A549 (cell line): ENCODE data around the gene B4GALT7. TPM values are rescaled to one million over a fixed set of nuclear protein-coding genes. Genes with fewer than 3 reads are reported as not detected.
A peak's percentile ranks its signal among the peaks of the same experiment; 100 is the strongest.

Experiments used
- ATAC-seq, 2 experiments: fragments of 200-7000 bp in 1 of 2; fragments of >200 bp in 1 of 2; cut with Nextera tagmentation in 1 of 2; cut with Tn5 transposase in 1 of 2; 3 replicates each; pipeline versions ENCODE4 v1.8.0 to v1.9.1; 2018 to 2020; ENCODE audit warnings: mild to moderate bottlenecking in 1 of 2, moderate library complexity in 1 of 2
- CTCF ChIA-PET: fragments of 300-600 bp; sonication (Branson Sonifier 250); formaldehyde crosslinking; extraction: SDS; loops from one replicate; lab custom pipeline; 2021; ENCODE audit warnings: antibody characterized with exemption, inconsistent platforms; lab: Yijun Ruan, JAX
- POLR2A ChIA-PET: fragments of 350-600 bp; formaldehyde crosslinking; extraction: SDS; loops from one replicate; lab custom pipeline; 2021; ENCODE audit warnings: antibody characterized with exemption, inconsistent platforms; lab: Yijun Ruan, JAX
- DNase-seq, 2 experiments: peaks; one replicate each; pipeline versions ENCODE4 v3.0.0 to v3.0.0-alpha.2; 2011 to 2016; ENCODE audit warnings: low read depth in 1 of 2, low spot score in 1 of 2
- FAIRE-seq: peaks from 2 replicates; lab custom pipeline; 2011; peaks lifted over from hg19 to GRCh38; lab: Jason Lieb, UNC
- H3K27ac ChIP-seq, 2 experiments: fragments of >200 bp; sonication (Bioruptor Twin); formaldehyde crosslinking; 3 replicates each; pipeline ENCODE4 v1.5.1; 2016 to 2017
- H3K4me1 ChIP-seq: fragments of >200 bp; sonication (Bioruptor Twin); formaldehyde crosslinking; 3 replicates; pipeline ENCODE4 v1.6.1; 2016
- H3K4me2 ChIP-seq: fragments of >200 bp; sonication (Bioruptor Twin); formaldehyde crosslinking; 3 replicates; pipeline ENCODE4 v1.6.1; 2016
- H3K4me3 ChIP-seq: fragments of >200 bp; sonication (Bioruptor Twin); formaldehyde crosslinking; 3 replicates; pipeline ENCODE4 v1.5.1; 2016
- H3K9me3 ChIP-seq: fragments of >200 bp; sonication (Bioruptor Twin); formaldehyde crosslinking; 3 replicates; pipeline ENCODE4 v1.6.1; 2016
- EHF ChIP-seq: fragments of 250-450 bp; sonication (Bioruptor Pico); IDR thresholded peaks from 2 replicates; pipeline ENCODE4 v1.5.0; 2020; ENCODE audit warnings: mild to moderate bottlenecking
- EP300 ChIP-seq, 2 experiments: fragments of >200 bp; sonication (Bioruptor Twin); formaldehyde crosslinking; IDR thresholded peaks; 2 replicates in 1 of 2; 3 replicates in 1 of 2; pipeline ENCODE4 v1.6.1; 2016 to 2017
- GATA3 ChIP-seq: IDR thresholded peaks from 2 replicates; pipeline ENCODE4 v1.6.1; 2012; ENCODE audit warnings: borderline replicate concordance
- HEYL ChIP-seq: fragments of 250-450 bp; sonication (Bioruptor Pico); IDR thresholded peaks from 2 replicates; pipeline ENCODE4 v1.8.0; 2021; ENCODE audit warnings: mild to moderate bottlenecking, moderate library complexity
- HOXB13 ChIP-seq: fragments of 250-450 bp; sonication (Bioruptor Pico); IDR thresholded peaks from 2 replicates; pipeline ENCODE4 v1.5.0; 2020; ENCODE audit warnings: low read depth, mild to moderate bottlenecking, moderate library complexity
- JUNB ChIP-seq: fragments of >200 bp; sonication (Bioruptor Twin); formaldehyde crosslinking; IDR thresholded peaks from 2 replicates; pipeline ENCODE4 v1.6.1; 2016
- KDM1A ChIP-seq: fragments of 200-600 bp; sonication (generic); IDR thresholded peaks from 2 replicates; pipeline ENCODE4 v1.6.1; 2016; ENCODE audit warnings: low read depth, mild to moderate bottlenecking
- KDM5A ChIP-seq: fragments of 200-600 bp; sonication (generic); IDR thresholded peaks from 2 replicates; pipeline ENCODE4 v1.6.1; 2016; ENCODE audit warnings: antibody characterized with exemption, mild to moderate bottlenecking
- MAZ ChIP-seq: fragments of 150-350 bp; IDR thresholded peaks from 2 replicates; pipeline ENCODE4 v1.6.1; 2014; ENCODE audit warnings: antibody characterized with exemption, low read depth, low read length, borderline replicate concordance
- PHF8 ChIP-seq: fragments of 200-600 bp; sonication (generic); IDR thresholded peaks from 2 replicates; pipeline ENCODE4 v1.6.1; 2016; ENCODE audit warnings: low read depth, mild to moderate bottlenecking, antibody characterized with exemption, moderate library complexity, borderline replicate concordance
- POLR2AphosphoS2 ChIP-seq: conservative IDR thresholded peaks from 2 replicates; pipeline ENCODE4 v1.6.1; 2012; ENCODE audit warnings: low read length, improper control_type of control experiment, inconsistent platforms
- RARB ChIP-seq: fragments of 250-450 bp; sonication (Bioruptor Pico); IDR thresholded peaks from 2 replicates; pipeline ENCODE4 v1.8.0; 2021; ENCODE audit warnings: mild to moderate bottlenecking, moderate library complexity
- SMC3 ChIP-seq: fragments of >200 bp; sonication (Bioruptor Twin); formaldehyde crosslinking; IDR thresholded peaks from 3 replicates; pipeline ENCODE4 v1.6.1; 2018; ENCODE audit warnings: inconsistent platforms
- TFCP2L1 ChIP-seq: fragments of 250-450 bp; sonication (Bioruptor Pico); IDR thresholded peaks from 2 replicates; pipeline ENCODE4 v1.5.0; 2021; ENCODE audit warnings: mild to moderate bottlenecking
- ZSCAN20 ChIP-seq: fragments of 250-450 bp; sonication (Bioruptor Pico); IDR thresholded peaks from 2 replicates; pipeline ENCODE4 v1.8.0; 2022; ENCODE audit warnings: mild to moderate bottlenecking, moderate library complexity
- WGBS: methylation state at CpG from one replicate; pipeline ENCODE4 v1.1.6; 2017; ENCODE audit errors: missing lambda C conversion rate; 5-methylcytosine and 5-hydroxymethylcytosine counted together
- polyA plus RNA-seq, 4 experiments: library from polyadenylated mRNA; depleted of rRNA in 3 of 4; stranded (reverse); fragments of >200 nt; fragmentation: RNase III in 1 of 4; extraction: RNeasy Plus Mini Kit Qiagen cat#74134 plus additional on column Dnase treatment in 1 of 4; gene quantifications; 2 replicates in 3 of 4; 3 replicates in 1 of 4; pipeline ENCODE4 v1.2.3, GENCODE V29; 2011 to 2017
- TF ChIP-seq, protein P1 (sequence below): fragments of >200 bp; sonication (Bioruptor Twin); formaldehyde crosslinking; IDR thresholded peaks from 2 replicates; pipeline ENCODE4 v1.6.1; 2016
- TF ChIP-seq, protein P2 (sequence below): fragments of 150-350 bp; IDR thresholded peaks from 2 replicates; pipeline ENCODE4 v1.6.1; 2014; ENCODE audit warnings: low read depth, mild to moderate bottlenecking, low read length
- TF ChIP-seq, protein P3 (sequence below): fragments of >200 bp; sonication (Bioruptor Twin); formaldehyde crosslinking; IDR thresholded peaks from 3 replicates; pipeline ENCODE4 v1.5.1; 2016

Gene B4GALT7
- polyA plus RNA-seq, 2 of the 4 experiments (the other 2 are of a cell fraction) = 13.0 to 18.0 TPM

DNA sequence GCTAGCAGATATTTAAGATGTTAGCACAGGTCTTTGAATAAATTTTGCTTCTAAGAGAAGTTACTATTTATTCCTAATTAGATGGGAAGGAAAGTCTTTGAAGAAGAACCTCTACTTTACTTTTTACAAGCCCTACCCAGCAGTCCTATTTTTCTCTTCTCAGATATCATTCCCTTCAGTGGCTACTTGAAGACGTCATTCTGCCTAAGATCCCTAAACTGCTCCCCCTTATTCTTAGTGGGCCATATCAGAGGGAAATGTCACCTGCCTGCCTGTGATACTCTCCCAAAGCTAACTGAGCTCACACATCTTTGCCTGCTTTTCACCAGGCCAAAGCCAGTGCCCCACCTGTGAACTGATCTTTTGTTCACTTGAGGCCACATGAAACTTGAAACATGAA lies 24.4 kb upstream of the B4GALT7 start:
- no peak overlapping the region for H3K27ac ChIP-seq
- no peaks in the 10 kb centered on the region for H3K9me3 ChIP-seq
- no peak for TF ChIP-seq RARB
- no peak for TF ChIP-seq EHF (CRISPR knock-in tag)
- no peak for TF ChIP-seq JUNB
- no peak for TF ChIP-seq GATA3
- no peak for TF ChIP-seq MAZ
- TF ChIP-seq KDM1A = no peak
- no peak for TF ChIP-seq ZSCAN20 (CRISPR knock-in tag)
- TF ChIP-seq SMC3 = no peak
- CTCF ChIA-PET = interaction anchor here (1.0 to 1.3 kb wide), 2 partner anchors 32 to 42 kb away, joined by 3 read pairs; no protein-coding TSS in a partner anchor
- no peak for DNase-seq
- no peak for FAIRE-seq
- H3K4me2 ChIP-seq = no peak overlapping the region
- WGBS = 74% methylated on average over 1 of the region's 1 CpG
- no peaks in the 10 kb centered on the region for H3K4me1 ChIP-seq
- ATAC-seq = no peak
- no peak overlapping the region for H3K4me3 ChIP-seq
- POLR2A ChIA-PET = no interaction called here

DNA sequence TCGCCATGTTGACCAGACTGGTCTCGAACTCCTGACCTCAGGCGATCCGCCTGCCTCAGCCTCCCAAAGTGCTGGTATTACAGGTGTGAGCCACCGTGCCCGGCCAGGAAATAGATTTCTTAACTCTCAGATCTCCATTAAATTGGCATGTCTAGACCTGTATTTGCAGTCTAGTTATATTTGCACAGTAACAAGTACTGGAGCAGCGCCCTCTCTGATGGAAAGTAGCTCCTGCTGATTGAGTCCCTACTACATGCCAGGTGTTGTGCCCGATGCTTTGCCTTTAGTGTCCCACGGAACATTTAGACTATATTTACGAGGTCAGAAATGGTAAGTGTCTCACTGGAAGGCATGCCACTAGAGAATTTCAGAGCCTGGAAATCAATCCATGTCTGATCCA lies 23.8 kb upstream of the B4GALT7 start:
- ATAC-seq (peak in 1 of 2 experiments; percentile 54; a peak in 3 of 6 replicates), FAIRE-seq (no peak), DNase-seq (no peak)
- no peak for TF ChIP-seq PHF8
- no peak for TF ChIP-seq EHF (CRISPR knock-in tag)
- CTCF ChIA-PET = interaction anchor here (1.3 kb wide), 1 partner anchor 43 kb away, joined by 3 read pairs; no protein-coding TSS in a partner anchor
- 59% methylated on average over 10 of the region's 10 CpGs for WGBS
- H3K4me1 ChIP-seq = no peaks in the 10 kb centered on the region
- H3K4me3 ChIP-seq = no peak overlapping the region
- H3K4me2 ChIP-seq = no peak overlapping the region
- H3K9me3 ChIP-seq = no peaks in the 10 kb centered on the region; the same call in 2 of the 3 replicates
- H3K27ac ChIP-seq = no peak overlapping the region
- POLR2A ChIA-PET = interaction anchor here (0.8 kb wide), 1 partner anchor 16 kb away, joined by 3 read pairs; the partner anchor contains the start of gene TMED9

DNA sequence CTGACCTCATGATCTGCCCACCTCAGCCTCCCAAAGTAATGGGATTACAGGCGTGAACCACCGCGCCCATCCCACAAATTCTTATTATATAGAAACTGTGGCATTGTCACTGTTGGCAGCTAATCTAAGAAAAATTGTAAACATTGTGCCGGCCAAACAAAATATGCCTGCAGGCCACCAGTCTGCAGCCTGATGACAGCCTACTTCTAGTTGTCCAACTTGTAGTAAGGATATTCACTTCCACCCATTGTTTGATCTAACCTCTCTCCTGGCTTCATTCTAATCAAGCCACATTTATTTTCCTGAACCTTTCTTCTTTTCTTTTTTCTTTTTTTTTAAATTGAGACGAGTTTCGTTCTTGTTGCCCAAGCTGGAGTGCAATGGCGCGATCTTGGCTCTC lies 21.6 kb upstream of the B4GALT7 start:
- no peaks in the 10 kb centered on the region; the same call in 2 of the 3 replicates for H3K9me3 ChIP-seq
- FAIRE-seq (no peak), DNase-seq (no peak), ATAC-seq (no peak)
- no peak overlapping the region for H3K4me2 ChIP-seq
- no peaks in the 10 kb centered on the region for H3K4me1 ChIP-seq
- no peak for TF ChIP-seq HEYL
- TF ChIP-seq, protein P1, sequence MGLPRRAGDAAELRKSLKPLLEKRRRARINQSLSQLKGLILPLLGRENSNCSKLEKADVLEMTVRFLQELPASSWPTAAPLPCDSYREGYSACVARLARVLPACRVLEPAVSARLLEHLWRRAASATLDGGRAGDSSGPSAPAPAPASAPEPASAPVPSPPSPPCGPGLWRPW = no peak
- TF ChIP-seq, protein P2, sequence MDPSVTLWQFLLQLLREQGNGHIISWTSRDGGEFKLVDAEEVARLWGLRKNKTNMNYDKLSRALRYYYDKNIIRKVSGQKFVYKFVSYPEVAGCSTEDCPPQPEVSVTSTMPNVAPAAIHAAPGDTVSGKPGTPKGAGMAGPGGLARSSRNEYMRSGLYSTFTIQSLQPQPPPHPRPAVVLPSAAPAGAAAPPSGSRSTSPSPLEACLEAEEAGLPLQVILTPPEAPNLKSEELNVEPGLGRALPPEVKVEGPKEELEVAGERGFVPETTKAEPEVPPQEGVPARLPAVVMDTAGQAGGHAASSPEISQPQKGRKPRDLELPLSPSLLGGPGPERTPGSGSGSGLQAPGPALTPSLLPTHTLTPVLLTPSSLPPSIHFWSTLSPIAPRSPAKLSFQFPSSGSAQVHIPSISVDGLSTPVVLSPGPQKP = no peak
- TF ChIP-seq, protein P3, sequence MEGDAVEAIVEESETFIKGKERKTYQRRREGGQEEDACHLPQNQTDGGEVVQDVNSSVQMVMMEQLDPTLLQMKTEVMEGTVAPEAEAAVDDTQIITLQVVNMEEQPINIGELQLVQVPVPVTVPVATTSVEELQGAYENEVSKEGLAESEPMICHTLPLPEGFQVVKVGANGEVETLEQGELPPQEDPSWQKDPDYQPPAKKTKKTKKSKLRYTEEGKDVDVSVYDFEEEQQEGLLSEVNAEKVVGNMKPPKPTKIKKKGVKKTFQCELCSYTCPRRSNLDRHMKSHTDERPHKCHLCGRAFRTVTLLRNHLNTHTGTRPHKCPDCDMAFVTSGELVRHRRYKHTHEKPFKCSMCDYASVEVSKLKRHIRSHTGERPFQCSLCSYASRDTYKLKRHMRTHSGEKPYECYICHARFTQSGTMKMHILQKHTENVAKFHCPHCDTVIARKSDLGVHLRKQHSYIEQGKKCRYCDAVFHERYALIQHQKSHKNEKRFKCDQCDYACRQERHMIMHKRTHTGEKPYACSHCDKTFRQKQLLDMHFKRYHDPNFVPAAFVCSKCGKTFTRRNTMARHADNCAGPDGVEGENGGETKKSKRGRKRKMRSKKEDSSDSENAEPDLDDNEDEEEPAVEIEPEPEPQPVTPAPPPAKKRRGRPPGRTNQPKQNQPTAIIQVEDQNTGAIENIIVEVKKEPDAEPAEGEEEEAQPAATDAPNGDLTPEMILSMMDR = no peak
- no peak for TF ChIP-seq KDM5A
- no peak for TF ChIP-seq HOXB13 (CRISPR knock-in tag)
- no peak for TF ChIP-seq EP300 (IDR thresholded peaks at IDR 0.05)
- TF ChIP-seq TFCP2L1 (CRISPR knock-in tag) = no peak
- no peak for TF ChIP-seq POLR2AphosphoS2
- WGBS = 52% methylated on average over 8 of the region's 8 CpGs
- CTCF ChIA-PET = interaction anchor here (0.6 to 0.7 kb wide), 2 partner anchors 18 to 29 kb away, joined by 3 to 6 read pairs; no protein-coding TSS in a partner anchor
- H3K4me3 ChIP-seq = no peak overlapping the region
- H3K27ac ChIP-seq = no peak overlapping the region
- POLR2A ChIA-PET = no interaction called here
